Jurkat, Clone E6-1 (cell line): ENCODE measurements around the gene FBXO4.
"Not testable (repeated sequence)": the region's sequence is repeated elsewhere in the genome, so short reads cannot be mapped to it uniquely, and the experiment has no call there.

Experiments used
- DNase-seq: peaks from one replicate; pipeline ENCODE4 v3.0.0-alpha.2; 2011; ENCODE audit warnings: low read depth, low spot score
- H3K4me3 ChIP-seq: 2 replicates; pipeline ENCODE4 v1.5.1; 2011; ENCODE audit warnings: mild to moderate bottlenecking, low read length, control low read depth, moderate library complexity

FBXO4 gene

DNA sequence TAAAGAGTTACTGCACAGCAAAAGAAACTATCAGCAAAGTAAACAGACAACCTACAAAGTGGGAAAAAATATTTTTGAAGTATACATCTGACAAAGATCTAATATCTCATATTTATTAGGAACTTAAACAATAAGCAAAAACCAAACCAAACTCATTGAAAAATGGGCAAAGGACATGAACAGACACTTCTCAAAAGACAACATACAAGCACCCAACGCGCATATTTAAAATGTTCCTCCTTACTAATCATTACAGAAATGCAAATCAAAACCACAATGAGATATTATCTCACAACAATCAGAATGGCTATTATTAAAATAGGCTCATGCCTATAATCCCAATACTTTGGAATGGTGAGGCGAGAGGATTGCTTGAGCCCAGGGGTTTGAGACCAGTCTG lies 48.0 kb downstream of the FBXO4 start:
- H3K4me3 ChIP-seq: no peak overlapping the region
- DNase-seq: no peak

DNA sequence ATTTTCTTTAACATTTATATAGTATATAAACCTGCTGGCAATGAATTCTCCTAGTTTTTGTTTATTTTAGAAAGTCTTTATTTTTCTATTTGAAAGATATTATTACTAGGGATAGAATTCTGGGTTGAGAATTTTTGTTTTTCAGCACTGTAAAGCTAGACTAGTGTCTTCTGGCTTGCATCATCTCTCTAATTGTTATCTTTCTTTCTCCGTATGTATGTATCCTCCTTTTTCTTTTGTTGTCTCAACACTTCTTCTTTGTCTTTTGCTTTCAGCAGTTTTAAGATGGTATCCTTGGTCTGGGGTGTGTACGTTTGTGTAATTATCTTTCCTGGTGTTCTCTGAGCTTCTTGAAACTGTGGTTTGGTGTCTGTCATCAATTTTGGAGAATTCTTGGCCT lies 48.8 kb downstream of the FBXO4 start:
- no peak overlapping the region for H3K4me3 ChIP-seq
- no peak for DNase-seq

DNA sequence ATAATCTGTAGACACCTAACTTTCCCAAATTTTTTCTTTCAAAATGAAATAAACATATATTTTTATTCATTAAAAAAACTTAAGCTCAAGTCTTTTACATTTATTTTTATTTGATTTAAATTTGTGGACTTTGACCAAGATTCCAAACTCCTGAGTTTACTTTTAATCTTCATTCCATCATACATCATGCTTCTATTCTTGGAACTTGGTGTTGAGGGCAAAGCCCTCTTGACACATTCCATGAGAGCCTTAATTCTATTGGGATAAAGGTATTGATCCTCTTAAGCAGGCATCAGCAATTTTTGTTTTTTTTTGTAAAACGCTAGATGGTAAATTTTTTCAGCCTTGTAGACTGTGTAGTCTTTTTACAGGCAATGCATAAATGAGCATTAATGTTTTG lies 53.6 kb downstream of the FBXO4 start:
- DNase-seq: no peak

DNA sequence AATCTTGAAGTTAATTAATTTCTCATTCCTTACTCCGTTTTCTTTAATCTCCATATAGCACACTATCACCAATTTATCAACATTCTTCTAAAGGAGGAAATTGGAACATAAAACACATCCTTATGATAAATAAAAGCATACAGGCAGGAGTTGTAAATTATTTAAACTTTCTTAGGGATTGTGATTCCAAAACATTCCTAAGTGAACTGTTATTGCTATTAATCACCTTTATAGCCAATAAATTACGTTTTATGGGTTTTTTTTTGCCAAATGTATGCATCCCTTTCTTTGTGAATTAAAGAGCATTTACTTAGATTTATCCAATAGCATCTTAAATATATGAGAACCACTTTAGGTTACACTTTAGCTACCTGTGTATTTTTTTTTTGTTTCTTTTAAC lies 55.3 kb downstream of the FBXO4 start:
- DNase-seq: no peak

More for the DNA sequence above, 53.6 kb downstream of the FBXO4 start:
- no peak overlapping the region for H3K4me3 ChIP-seq

DNA sequence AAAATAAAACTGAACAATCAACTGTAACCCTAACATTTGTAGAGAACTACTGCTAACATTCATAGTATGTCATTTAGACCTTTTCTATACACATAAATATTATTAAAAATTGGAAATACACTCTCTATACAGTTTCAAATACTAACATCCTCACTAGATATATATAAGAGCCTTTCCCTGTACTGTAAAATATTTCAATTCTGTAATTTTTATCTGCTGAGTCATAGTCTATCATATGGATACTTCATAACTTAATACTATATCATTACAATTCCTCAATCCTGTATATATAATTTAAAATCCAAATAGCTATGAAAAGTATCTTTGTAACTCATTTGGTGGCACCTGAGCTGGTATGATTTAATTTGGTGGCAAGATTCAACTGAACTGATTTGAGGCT lies 55.8 kb downstream of the FBXO4 start:
- no peak for DNase-seq
- no peak overlapping the region for H3K4me3 ChIP-seq

More for the DNA sequence above, 55.3 kb downstream of the FBXO4 start:
- H3K4me3 ChIP-seq: no peak overlapping the region

DNA sequence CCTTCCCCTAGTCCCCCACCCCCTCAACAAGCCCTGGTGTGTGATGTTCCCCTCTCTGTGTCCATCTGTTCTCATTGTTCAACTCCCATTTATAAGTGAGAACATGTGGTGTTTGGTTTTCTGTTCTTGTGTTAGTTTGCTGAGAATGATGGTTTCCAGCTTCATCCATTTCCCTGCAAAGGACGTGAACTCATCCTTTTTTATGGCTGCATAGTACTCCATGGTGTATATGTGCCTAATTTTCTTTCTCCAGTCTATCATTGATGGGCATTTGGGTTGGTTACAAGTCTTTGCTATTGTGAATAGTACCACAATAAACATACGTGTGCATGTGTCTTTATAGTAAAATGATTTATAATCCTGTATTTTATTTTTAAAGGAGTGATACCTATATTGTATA lies 57.8 kb downstream of the FBXO4 start:
- not testable (repeated sequence) for H3K4me3 ChIP-seq, DNase-seq

DNA sequence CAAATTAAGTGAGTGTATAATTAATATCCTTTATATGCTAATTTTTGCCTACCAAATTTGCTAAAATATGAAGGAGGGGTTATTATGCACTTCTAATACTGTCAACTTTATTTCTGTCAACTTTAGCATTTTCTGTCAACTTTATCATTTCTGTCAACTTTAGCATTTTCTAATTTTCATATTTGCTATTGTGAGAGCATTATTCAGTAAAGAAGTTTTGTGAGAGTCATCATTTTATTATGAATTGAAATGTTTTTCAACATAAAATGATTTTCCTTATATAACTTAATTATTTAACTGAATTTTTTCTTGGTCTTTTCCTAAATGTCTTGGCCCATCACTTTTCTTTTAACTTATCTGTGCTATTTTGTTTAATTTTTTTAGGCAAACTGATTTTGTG lies 58.2 kb downstream of the FBXO4 start:
- no peak for DNase-seq

DNA sequence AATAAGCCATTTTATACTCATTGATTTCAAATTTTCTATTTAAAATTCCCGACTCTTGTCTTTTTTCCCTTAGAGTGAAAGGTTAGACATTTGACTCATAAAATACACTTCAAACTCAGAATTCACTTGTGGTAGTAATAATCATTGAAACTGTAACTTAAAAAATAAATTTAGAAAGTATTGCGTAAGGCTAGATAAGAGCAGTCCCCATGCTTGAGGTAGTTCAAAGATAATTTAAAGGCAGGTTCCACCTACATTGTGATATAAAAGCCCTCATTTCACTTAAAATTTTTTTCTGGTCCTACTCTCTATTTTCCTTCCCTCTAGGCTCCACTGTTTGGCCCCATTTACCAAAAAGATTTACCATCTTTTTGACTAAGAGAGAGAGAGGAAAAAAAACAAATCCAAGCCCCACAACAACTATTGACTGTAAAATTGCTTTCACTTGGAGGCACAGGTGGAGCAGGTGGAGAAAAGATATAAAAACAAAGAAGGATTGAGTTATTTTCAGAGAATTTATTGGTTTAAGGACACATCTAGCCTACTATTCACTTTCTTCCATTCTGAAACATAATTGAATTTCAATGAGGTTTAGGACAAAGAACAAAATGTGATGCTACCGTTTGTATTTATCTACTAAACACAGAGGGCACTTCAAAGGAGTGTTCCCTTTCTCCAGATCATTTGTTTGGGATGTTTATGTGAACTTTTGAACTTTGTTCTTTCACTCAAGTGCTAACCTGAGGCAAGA lies 61.0 kb downstream of the FBXO4 start:
- DNase-seq: no peak
- no peak overlapping the region for H3K4me3 ChIP-seq

More for the DNA sequence above, 58.2 kb downstream of the FBXO4 start:
- no peak overlapping the region for H3K4me3 ChIP-seq
